Natural killer cell (primary cell): Measurements from ENCODE around the gene ZBTB18. TPM values are rescaled to one million over a fixed set of nuclear protein-coding genes. Genes with fewer than 3 reads are reported as not detected.
A peak's percentile ranks its signal among the peaks of the same experiment; 100 is the strongest.

ENCODE experiments used
- ATAC-seq, 3 donors: fragments of 150-1000 bp in 2 of 3; fragments of 200-7000 bp in 1 of 3; cut with Tn5 transposase; 1 replicate in 1 of 3; 2 replicates in 2 of 3; pipeline ENCODE4 v1.10.0; 2021; ENCODE audit warnings: mild to moderate bottlenecking in 2 of 3, moderate library complexity in 2 of 3
- DNase-seq, 2 donors: peaks; one replicate each; pipeline versions ENCODE4 v3.0.0 to v3.0.0-alpha.2; 2013 to 2021; ENCODE audit warnings: mixed read lengths in 1 of 2
- H3K27ac ChIP-seq: one replicate; pipeline ENCODE4 v1.5.1; 2013; ENCODE audit warnings: mild to moderate bottlenecking, low read length
- H3K27me3 ChIP-seq: one replicate; pipeline ENCODE4 v1.6.1; 2013; ENCODE audit warnings: low read length; ENCODE audit not compliant: control insufficient read depth, insufficient read depth
- H3K36me3 ChIP-seq: one replicate; pipeline ENCODE4 v1.6.1; 2013; ENCODE audit warnings: low read length; ENCODE audit not compliant: control insufficient read depth, insufficient read depth
- H3K4me1 ChIP-seq: one replicate; pipeline ENCODE4 v1.6.1; 2013; ENCODE audit warnings: low read length; ENCODE audit not compliant: control insufficient read depth, insufficient read depth
- H3K4me3 ChIP-seq: one replicate; pipeline ENCODE4 v1.5.1; 2013; ENCODE audit warnings: low read length
- H3K9me3 ChIP-seq: one replicate; pipeline ENCODE4 v1.6.1; 2013; ENCODE audit warnings: low read length; ENCODE audit not compliant: control insufficient read depth, insufficient read depth
- H3K27ac Mint-ChIP-seq, 2 donors: one replicate each; pipeline ENCODE4 v1.8.0; 2022; ENCODE audit warnings: mild to moderate bottlenecking in 2 of 2, mixed read lengths in 2 of 2, moderate library complexity in 1 of 2
- H3K27me3 Mint-ChIP-seq, 2 donors: one replicate each; pipeline ENCODE4 v1.8.0; 2022; ENCODE audit warnings: low read depth in 2 of 2, mixed read lengths in 2 of 2
- H3K36me3 Mint-ChIP-seq: one replicate; pipeline ENCODE4 v1.8.0; 2022; ENCODE audit warnings: mixed read lengths
- H3K4me1 Mint-ChIP-seq, 2 donors: one replicate each; pipeline ENCODE4 v1.8.0; 2022; ENCODE audit warnings: mixed read lengths in 2 of 2
- H3K4me3 Mint-ChIP-seq: one replicate; pipeline ENCODE4 v1.8.0; 2022; ENCODE audit warnings: mild to moderate bottlenecking, moderate library complexity, mixed read lengths
- H3K9me3 Mint-ChIP-seq, 2 donors: one replicate each; pipeline ENCODE4 v1.8.0; 2022; ENCODE audit warnings: mixed read lengths in 2 of 2
- WGBS: methylation state at CpG from one replicate; pipeline ENCODE4 v1.1.7; 2013; ENCODE audit warnings: missing lambda C conversion rate; ENCODE audit not compliant: insufficient coverage; 5-methylcytosine and 5-hydroxymethylcytosine counted together
- intact Hi-C: fragments of 100-400 bp; cut with micrococcal nuclease; formaldehyde crosslinking; loops from one replicate; pipeline ENCODE4 v1.14.2; 2022
- total RNA-seq, 4 donors: library from RNA; stranded (reverse); fragments of 120-200 nt in 1 of 4; gene quantifications; one replicate each; pipeline versions ENCODE4 v1.2.3 to v1.2.4, GENCODE V29; 2013 to 2022
- TF ChIP-seq, protein P1 (sequence below): fragments of 200-600 bp; IDR thresholded peaks from one replicate; pipeline ENCODE4 v1.8.0; 2022; ENCODE audit warnings: antibody characterized with exemption

Gene ZBTB18
- total RNA-seq, 3 donors from 2014 or later (not counting 1 experiment from before 2014, with no cell fraction given), result 12.6 to 18.2 (median 14.0) TPM

DNA sequence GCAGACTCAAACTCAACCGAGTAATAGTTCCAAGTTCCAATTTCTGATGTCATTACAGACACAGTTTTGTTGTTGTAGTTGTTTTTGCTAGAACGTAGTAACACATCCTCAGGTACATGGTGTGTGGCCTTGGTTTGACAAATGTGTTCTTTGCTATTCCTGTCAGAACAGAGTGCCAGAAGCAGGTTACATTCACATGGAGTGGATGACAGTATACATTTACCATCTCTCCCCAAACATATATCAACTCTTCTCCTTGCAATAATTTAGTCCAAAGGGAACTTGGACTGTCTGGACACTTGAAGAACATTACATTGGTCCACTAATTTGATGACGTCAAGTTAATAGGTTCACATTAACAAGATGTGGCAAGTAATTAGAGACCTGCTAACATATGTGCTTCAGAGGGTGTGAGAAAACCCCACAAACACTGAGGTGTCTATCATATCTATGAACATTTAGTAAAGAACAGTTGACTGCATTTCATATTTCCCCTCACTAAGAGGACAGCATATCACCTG lies 44.6 kb upstream of the ZBTB18 start:
- DNase-seq (no peak), ATAC-seq (no peak)
- intact Hi-C loops, result no loop called here
- H3K27ac ChIP-seq, result no peak overlapping the region
- Mint-ChIP-seq H3K4me1 (peaks cover 12 to 13% of the 10 kb centered on the region in 2 donors), H3K27ac (no peak overlapping the region), H3K4me3 (no peak overlapping the region), H3K9me3 (no peaks in the 10 kb centered on the region), H3K27me3 (no peaks in the 10 kb centered on the region), H3K36me3 (no peaks in the 10 kb centered on the region)
- H3K4me3 ChIP-seq, result no peak overlapping the region
- H3K4me1 ChIP-seq, result peaks cover 8% of the 10 kb centered on the region
- no peaks in the 10 kb centered on the region for H3K36me3 ChIP-seq
- 100% methylated on average over 1 of the region's 3 CpGs for WGBS
- no peaks in the 10 kb centered on the region for H3K9me3 ChIP-seq
- TF ChIP-seq, protein P1, sequence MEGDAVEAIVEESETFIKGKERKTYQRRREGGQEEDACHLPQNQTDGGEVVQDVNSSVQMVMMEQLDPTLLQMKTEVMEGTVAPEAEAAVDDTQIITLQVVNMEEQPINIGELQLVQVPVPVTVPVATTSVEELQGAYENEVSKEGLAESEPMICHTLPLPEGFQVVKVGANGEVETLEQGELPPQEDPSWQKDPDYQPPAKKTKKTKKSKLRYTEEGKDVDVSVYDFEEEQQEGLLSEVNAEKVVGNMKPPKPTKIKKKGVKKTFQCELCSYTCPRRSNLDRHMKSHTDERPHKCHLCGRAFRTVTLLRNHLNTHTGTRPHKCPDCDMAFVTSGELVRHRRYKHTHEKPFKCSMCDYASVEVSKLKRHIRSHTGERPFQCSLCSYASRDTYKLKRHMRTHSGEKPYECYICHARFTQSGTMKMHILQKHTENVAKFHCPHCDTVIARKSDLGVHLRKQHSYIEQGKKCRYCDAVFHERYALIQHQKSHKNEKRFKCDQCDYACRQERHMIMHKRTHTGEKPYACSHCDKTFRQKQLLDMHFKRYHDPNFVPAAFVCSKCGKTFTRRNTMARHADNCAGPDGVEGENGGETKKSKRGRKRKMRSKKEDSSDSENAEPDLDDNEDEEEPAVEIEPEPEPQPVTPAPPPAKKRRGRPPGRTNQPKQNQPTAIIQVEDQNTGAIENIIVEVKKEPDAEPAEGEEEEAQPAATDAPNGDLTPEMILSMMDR, result no peak
- no peaks in the 10 kb centered on the region for H3K27me3 ChIP-seq

DNA sequence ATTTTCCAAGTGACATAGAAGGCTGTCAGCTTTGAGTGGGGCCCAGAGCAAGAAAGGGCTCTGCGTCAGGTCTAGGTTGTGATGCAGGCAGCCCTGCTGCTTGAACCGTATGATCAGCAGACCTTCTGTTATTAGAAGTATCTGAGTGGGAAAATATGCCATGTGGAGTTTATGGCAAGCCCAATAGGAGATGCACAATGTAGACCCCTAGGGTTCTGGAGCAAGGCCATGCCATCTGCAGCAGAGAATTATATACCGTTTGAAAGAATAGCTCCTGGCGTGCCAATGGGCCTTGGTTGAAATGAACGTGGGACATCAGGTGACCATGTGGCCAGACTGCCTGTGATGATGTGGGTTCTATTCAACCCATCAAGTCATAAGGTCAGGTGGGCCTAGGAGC lies 44.1 kb upstream of the ZBTB18 start:
- Histone ChIP-seq H3K4me3 (no peak overlapping the region), H3K9me3 (no peaks in the 10 kb centered on the region), H3K27ac (no peak overlapping the region), H3K36me3 (no peaks in the 10 kb centered on the region), H3K4me1 (peaks cover 8% of the 10 kb centered on the region), H3K27me3 (no peaks in the 10 kb centered on the region)
- Mint-ChIP-seq H3K4me3 (no peak overlapping the region), H3K27ac (no peak overlapping the region), H3K9me3 (no peaks in the 10 kb centered on the region), H3K27me3 (peaks cover 0 to 1% of the 10 kb centered on the region in 2 donors), H3K36me3 (no peaks in the 10 kb centered on the region), H3K4me1 (peaks cover 12 to 13% of the 10 kb centered on the region in 2 donors)
- ATAC-seq, result no peak
- WGBS, result 93% methylated on average over 5 of the region's 5 CpGs
- TF ChIP-seq, protein P1, result no peak
- intact Hi-C loops, result no loop called here
- no peak for DNase-seq

DNA sequence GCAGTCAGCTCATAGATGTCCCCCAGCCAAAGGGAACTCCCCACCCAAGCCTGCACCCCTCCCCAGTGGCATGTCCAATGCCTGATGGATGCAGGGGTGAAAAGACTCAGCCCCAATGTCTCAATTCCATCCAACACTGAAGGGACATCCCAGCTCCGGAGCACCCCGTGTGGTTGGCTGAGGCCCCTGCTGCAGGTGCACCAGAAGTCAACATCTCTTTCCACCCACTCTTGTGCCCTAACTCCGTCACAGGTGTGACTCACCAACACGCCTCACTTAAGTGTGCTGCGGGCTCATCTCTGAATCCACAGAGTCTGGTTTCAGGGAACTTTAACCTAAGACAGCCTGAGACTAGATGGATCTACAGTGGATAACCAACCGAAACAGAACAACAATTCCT lies 40.9 kb upstream of the ZBTB18 start:
- Mint-ChIP-seq H3K27ac (no peak overlapping the region), H3K9me3 (no peaks in the 10 kb centered on the region), H3K36me3 (no peaks in the 10 kb centered on the region), H3K4me1 (no peaks in the 10 kb centered on the region), H3K27me3 (peaks cover 0 to 9% of the 10 kb centered on the region in 2 donors), H3K4me3 (no peak overlapping the region)
- DNase-seq, result peak in 1 of 2 donors; percentile 38
- H3K27me3 ChIP-seq, result no peaks in the 10 kb centered on the region
- no peaks in the 10 kb centered on the region for H3K9me3 ChIP-seq
- TF ChIP-seq, protein P1, result no peak
- no peaks in the 10 kb centered on the region for H3K4me1 ChIP-seq
- H3K27ac ChIP-seq, result no peak overlapping the region
- peak in 1 of 3 donors; percentile 31 for ATAC-seq
- WGBS, result 80% methylated on average over 6 of the region's 6 CpGs
- H3K36me3 ChIP-seq, result no peaks in the 10 kb centered on the region
- intact Hi-C loops, result no loop called here
- no peak overlapping the region for H3K4me3 ChIP-seq

DNA sequence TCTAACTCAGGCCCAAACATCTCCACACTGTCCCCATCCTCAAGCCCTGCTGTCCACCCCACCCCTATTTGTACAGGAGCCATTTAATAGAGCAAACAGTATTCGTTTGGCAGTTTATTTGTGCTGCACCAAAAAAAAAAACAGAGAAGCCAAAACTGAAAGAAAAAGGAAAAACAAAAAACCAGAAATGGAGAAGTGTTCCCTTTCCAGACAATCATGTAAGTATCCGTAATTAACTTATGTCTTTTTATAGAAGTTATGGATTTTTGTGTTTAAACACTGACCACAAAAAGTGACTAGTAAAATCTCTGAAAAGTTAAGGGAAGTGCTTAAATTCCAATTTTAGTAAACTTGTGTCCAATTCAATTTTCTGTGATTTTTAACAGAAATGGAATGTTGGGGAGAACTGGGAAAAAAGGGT lies 40.4 kb upstream of the ZBTB18 start:
- Histone ChIP-seq H3K9me3 (no peaks in the 10 kb centered on the region), H3K4me1 (no peaks in the 10 kb centered on the region), H3K4me3 (no peak overlapping the region), H3K36me3 (no peaks in the 10 kb centered on the region), H3K27me3 (no peaks in the 10 kb centered on the region), H3K27ac (no peak overlapping the region)
- DNase-seq, result no peak
- Mint-ChIP-seq H3K4me3 (no peak overlapping the region), H3K9me3 (no peaks in the 10 kb centered on the region), H3K4me1 (no peaks in the 10 kb centered on the region), H3K36me3 (no peaks in the 10 kb centered on the region), H3K27me3 (peaks cover 0 to 9% of the 10 kb centered on the region in 2 donors), H3K27ac (no peak overlapping the region)
- WGBS, result 45% methylated on average over 2 of the region's 2 CpGs
- no peak for ATAC-seq
- intact Hi-C loops, result no loop called here
- TF ChIP-seq, protein P1, result no peak
